Colonic mucosa (tissue), 4 donors: ENCODE results near the gene QRICH2. TPM values are rescaled to one million over a fixed set of nuclear protein-coding genes. Genes with fewer than 3 reads are reported as not detected.
A peak's percentile ranks its signal among the peaks of the same experiment; 100 is the strongest.

Experiments used
- DNase-seq: peaks from one replicate; pipeline ENCODE4 v3.0.0-alpha.2; 2020
- H3K27ac ChIP-seq: fragments of 200-600 bp; one replicate; pipeline ENCODE4 v1.8.0; 2021
- H3K27me3 ChIP-seq: fragments of 200-600 bp; one replicate; pipeline ENCODE4 v1.8.0; 2021
- H3K36me3 ChIP-seq: fragments of 200-600 bp; one replicate; pipeline ENCODE4 v1.8.0; 2021
- H3K4me1 ChIP-seq: fragments of 200-600 bp; one replicate; pipeline ENCODE4 v1.8.0; 2021; ENCODE audit warnings: mild to moderate bottlenecking
- H3K4me3 ChIP-seq: fragments of 200-600 bp; one replicate; pipeline ENCODE4 v1.8.0; 2021
- H3K9ac ChIP-seq, 2 donors: one replicate each; pipeline ENCODE4 v1.7.0; 2013; ENCODE audit warnings: control low read depth in 2 of 2, low read depth in 2 of 2, low read length in 2 of 2
- H3K9me3 ChIP-seq: fragments of 200-600 bp; one replicate; pipeline ENCODE4 v1.8.0; 2021
- intact Hi-C: fragments of 100-400 bp; cut with DNase I; formaldehyde crosslinking; loops from one replicate; pipeline ENCODE4 v1.14.1; 2022
- total RNA-seq, 2 donors: library from RNA; stranded (reverse); fragmentation: NEBNext Ultra II Directional in 1 of 2; extraction: Animal tissue kit (Norgen Biotek cat#: 25700) in 1 of 2; gene quantifications; one replicate each; pipeline ENCODE4 v1.2.1, GENCODE V29; 2021
- TF ChIP-seq, protein P1 (sequence below): fragments of 200-600 bp; IDR thresholded peaks from one replicate; pipeline ENCODE4 v1.8.0; 2022; ENCODE audit warnings: antibody characterized with exemption, mild to moderate bottlenecking
- donor health status: healthy.
- donor health status: DM: no; HTN: no; CAD: no.
- donor health status: DM: no; HTN: no; CAD: no.

QRICH2 gene
- total RNA-seq, 2 donors from 2014 or later, result 1.2 to 5.7 TPM

DNA sequence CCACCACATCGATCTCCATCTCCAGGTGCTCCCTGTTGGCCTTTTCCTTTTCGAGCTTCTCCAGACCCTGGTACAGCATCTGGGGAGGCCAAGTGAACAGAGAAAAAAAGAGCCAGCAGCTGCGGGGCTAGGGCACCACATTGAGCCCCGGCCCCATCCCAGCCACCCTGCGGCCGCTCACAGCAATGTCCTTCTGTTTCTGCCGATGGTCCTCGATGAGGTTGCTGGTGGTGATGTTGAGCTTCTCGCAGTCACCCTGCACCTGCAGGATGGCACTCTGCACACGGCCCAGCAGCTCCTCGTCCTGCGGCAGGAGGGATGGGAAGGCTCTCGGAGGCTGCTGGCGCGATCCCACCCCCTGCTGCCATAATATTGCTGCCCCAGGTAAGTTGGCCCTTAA lies 27.4 kb downstream of the QRICH2 start:
- H3K4me3 ChIP-seq, result no peak overlapping the region
- no peak overlapping the region for H3K27ac ChIP-seq
- no peaks in the 10 kb centered on the region for H3K4me1 ChIP-seq
- TF ChIP-seq, protein P1, sequence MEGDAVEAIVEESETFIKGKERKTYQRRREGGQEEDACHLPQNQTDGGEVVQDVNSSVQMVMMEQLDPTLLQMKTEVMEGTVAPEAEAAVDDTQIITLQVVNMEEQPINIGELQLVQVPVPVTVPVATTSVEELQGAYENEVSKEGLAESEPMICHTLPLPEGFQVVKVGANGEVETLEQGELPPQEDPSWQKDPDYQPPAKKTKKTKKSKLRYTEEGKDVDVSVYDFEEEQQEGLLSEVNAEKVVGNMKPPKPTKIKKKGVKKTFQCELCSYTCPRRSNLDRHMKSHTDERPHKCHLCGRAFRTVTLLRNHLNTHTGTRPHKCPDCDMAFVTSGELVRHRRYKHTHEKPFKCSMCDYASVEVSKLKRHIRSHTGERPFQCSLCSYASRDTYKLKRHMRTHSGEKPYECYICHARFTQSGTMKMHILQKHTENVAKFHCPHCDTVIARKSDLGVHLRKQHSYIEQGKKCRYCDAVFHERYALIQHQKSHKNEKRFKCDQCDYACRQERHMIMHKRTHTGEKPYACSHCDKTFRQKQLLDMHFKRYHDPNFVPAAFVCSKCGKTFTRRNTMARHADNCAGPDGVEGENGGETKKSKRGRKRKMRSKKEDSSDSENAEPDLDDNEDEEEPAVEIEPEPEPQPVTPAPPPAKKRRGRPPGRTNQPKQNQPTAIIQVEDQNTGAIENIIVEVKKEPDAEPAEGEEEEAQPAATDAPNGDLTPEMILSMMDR, result no peak
- intact Hi-C loops, result loop anchor here (2.0 kb wide), 1 partner anchor 160 kb away; no protein-coding TSS in a partner anchor
- DNase-seq, result no peak
- no peak overlapping the region for H3K9ac ChIP-seq
- H3K9me3 ChIP-seq, result no peaks in the 10 kb centered on the region
- no peaks in the 10 kb centered on the region for H3K36me3 ChIP-seq
- H3K27me3 ChIP-seq, result no peaks in the 10 kb centered on the region

DNA sequence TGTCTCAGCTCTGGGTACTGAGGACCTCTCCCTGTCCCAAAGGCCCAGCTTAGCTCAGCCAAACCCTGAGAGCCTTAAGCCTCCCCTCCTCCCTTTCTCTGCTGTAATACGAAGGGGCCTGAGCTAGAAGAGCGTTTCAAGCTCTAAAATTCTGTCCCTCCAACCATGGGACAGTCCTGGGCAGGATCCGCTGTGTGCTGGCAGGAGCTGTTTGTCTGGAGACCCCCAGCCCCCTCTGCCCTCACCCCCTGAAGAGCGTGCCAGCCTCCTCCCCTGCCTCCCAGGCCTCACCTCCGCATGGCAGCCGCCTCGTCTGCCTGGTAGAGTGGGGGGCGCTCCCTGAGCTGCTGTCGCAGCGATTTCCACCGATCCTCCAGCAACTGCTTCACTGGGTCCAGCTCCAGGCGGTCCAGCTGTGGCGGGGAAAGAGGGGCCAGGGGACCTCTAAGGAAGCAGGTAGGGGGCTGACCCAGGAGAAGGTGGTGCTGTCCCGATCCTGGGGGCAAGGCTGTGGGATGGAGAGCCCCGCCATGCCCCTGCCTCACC lies 28.3 kb downstream of the QRICH2 start:
- Histone ChIP-seq H3K4me3 (no peak overlapping the region), H3K27ac (no peak overlapping the region), H3K4me1 (no peaks in the 10 kb centered on the region), H3K9ac (no peak overlapping the region), H3K36me3 (no peaks in the 10 kb centered on the region), H3K27me3 (no peaks in the 10 kb centered on the region), H3K9me3 (no peaks in the 10 kb centered on the region)
- intact Hi-C loops, result loop anchor here (2.0 to 10.0 kb wide), 3 partner anchors 31 to 159 kb away; no protein-coding TSS in a partner anchor
- no peak for DNase-seq
- TF ChIP-seq, protein P1, result no peak

DNA sequence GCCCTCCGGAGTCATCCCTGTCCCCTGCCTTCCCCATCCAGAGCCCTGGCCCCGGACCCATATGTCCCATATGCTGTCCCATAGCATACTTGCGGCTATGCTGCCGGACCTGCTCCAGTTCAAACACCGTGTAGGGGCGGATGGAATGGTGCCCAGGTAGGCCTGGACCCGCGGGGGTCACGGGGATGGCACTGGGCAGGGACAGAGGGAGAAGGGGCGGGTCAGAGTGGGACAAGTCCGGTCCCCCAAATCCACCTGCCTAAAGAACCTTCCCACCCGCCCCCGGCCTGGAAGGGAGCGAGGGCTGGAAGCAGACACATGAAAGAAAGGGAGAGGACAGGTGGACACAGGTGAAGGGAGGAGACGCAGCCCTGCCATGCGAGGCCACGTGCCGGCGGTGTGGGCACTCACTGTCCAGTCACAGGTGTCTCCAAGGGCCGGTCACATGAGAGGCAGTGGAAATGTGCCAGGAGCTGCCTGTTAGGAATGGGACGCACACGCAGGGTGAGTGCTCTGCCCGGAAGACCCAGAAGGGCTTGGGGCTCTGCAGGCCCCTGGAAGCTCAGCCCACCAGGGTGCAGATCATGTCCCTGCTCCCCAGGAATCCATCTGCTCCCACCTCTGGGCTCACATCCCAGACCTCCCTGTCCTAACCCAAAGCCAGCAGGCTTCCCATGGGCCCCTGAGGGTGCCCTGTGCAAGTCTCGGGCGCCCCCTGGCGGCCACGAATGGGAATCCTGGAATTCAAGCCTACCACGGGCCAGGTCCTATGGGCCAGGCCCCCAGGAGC lies 28.9 kb downstream of the QRICH2 start:
- Histone ChIP-seq H3K36me3 (no peaks in the 10 kb centered on the region), H3K27ac (no peak overlapping the region), H3K27me3 (no peaks in the 10 kb centered on the region), H3K9me3 (no peaks in the 10 kb centered on the region), H3K4me1 (no peaks in the 10 kb centered on the region), H3K9ac (peak overlapping the region in 1 of 2 donors; percentile 21), H3K4me3 (no peak overlapping the region)
- peak; percentile 92 for DNase-seq
- TF ChIP-seq, protein P1, result peak; percentile 97
- intact Hi-C loops, result loop anchor here (2.0 to 10.0 kb wide), 2 partner anchors 30 to 94 kb away; no protein-coding TSS in a partner anchor

DNA sequence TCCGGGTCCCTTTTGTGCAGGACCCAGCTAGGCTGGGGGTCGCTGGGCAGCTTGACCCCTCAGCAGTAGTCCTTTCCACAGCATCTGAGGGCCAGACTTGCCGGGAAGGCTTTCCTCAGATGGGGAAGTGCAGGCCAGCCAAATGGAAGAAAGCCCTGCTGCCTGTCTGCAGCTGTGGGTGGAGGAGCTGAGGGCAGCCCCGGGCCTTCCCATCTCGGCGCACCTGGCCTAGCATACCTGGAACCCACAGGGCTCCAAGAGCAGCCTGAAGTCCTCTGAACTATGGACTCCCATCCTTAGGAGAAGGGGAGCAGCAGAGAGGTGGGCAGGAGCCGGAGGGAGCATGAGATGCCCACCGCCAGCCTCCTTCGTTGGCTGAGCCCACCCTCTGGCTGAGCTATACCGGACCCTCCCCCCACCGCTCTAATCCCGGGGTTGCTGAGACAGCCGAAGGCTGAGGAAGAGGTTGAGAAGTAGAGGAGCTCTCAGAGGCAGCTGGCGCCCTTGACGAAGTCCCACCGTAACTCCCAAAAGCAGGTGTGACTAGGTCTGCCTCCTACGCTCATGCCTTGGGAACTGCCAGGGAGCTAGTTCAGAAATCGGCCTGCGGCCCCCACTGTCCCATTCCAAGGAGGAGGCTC lies 29.7 kb downstream of the QRICH2 start:
- H3K27me3 ChIP-seq, result no peaks in the 10 kb centered on the region
- H3K4me1 ChIP-seq, result no peaks in the 10 kb centered on the region
- DNase-seq, result no peak
- H3K36me3 ChIP-seq, result no peaks in the 10 kb centered on the region
- H3K27ac ChIP-seq, result no peak overlapping the region
- no peak overlapping the region for H3K4me3 ChIP-seq
- TF ChIP-seq, protein P1, result no peak
- intact Hi-C loops, result loop anchor here (2.0 to 10.0 kb wide), 2 partner anchors 30 to 94 kb away; no protein-coding TSS in a partner anchor
- no peaks in the 10 kb centered on the region for H3K9me3 ChIP-seq
- no peak overlapping the region for H3K9ac ChIP-seq
